ENCODE measurements around the gene PTK7. TPM values are rescaled to one million over a fixed set of nuclear protein-coding genes. Genes with fewer than 3 reads are reported as not detected.

PTK7 gene
- total RNA-seq, 1 donor from 2014 or later = 68.0 TPM

GRCh38 chr6:43196337-43196736 is 120.2 kb downstream of the PTK7 start:
- H3F3A ChIP-seq (ENCODE audit: low read depth) = no peaks in the 10 kb centered on the region
- DNase-seq (ENCODE audit: low spot score) = no peak
- no peaks in the 10 kb centered on the region for H3K27me3 ChIP-seq
- Mint-ChIP-seq H3K27ac (no peak overlapping the region), H3K36me3 (peaks cover 18% of the 10 kb centered on the region), H3K4me1 (no peaks in the 10 kb centered on the region), H3K27me3 (ENCODE audit: insufficient read depth, low read depth) (peaks cover 6% of the 10 kb centered on the region), H3K4me3 (no peak overlapping the region), H3K9me3 (no peaks in the 10 kb centered on the region)
- no peaks in the 10 kb centered on the region for H3K9me3 ChIP-seq (ENCODE audit: low read depth)
- H3K4me2 ChIP-seq = no peak overlapping the region
- no peak for TF ChIP-seq EZH2phosphoT487 (IDR thresholded peaks at IDR 0.05)
- TF ChIP-seq, protein P1, sequence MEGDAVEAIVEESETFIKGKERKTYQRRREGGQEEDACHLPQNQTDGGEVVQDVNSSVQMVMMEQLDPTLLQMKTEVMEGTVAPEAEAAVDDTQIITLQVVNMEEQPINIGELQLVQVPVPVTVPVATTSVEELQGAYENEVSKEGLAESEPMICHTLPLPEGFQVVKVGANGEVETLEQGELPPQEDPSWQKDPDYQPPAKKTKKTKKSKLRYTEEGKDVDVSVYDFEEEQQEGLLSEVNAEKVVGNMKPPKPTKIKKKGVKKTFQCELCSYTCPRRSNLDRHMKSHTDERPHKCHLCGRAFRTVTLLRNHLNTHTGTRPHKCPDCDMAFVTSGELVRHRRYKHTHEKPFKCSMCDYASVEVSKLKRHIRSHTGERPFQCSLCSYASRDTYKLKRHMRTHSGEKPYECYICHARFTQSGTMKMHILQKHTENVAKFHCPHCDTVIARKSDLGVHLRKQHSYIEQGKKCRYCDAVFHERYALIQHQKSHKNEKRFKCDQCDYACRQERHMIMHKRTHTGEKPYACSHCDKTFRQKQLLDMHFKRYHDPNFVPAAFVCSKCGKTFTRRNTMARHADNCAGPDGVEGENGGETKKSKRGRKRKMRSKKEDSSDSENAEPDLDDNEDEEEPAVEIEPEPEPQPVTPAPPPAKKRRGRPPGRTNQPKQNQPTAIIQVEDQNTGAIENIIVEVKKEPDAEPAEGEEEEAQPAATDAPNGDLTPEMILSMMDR (IDR thresholded peaks at IDR 0.05) = no peak
- TF ChIP-seq EZH2 (IDR thresholded peaks at IDR 0.05) = no peak
- H3K4me3 ChIP-seq = no peak overlapping the region
- no peak overlapping the region for H2AFZ ChIP-seq (replicated peaks)
- no peaks in the 10 kb centered on the region for H4K20me1 ChIP-seq (ENCODE audit: low read depth)
- no peaks in the 10 kb centered on the region for H3K36me3 ChIP-seq
- no peak overlapping the region for H3K27ac ChIP-seq
- no peaks in the 10 kb centered on the region for H3K4me1 ChIP-seq
- H3K79me2 ChIP-seq (ENCODE audit: low read depth) = no peaks in the 10 kb centered on the region
- H3K9ac ChIP-seq = no peak overlapping the region

- Histone ChIP-seq H2AFZ (replicated peaks) (no peak overlapping the region), H3K9ac (no peak overlapping the region), H4K20me1 (ENCODE audit: low read depth) (no peaks in the 10 kb centered on the region), H3F3A (ENCODE audit: low read depth) (no peaks in the 10 kb centered on the region), H3K27ac (no peak overlapping the region), H3K27me3 (no peaks in the 10 kb centered on the region), H3K79me2 (ENCODE audit: low read depth) (no peaks in the 10 kb centered on the region), H3K36me3 (no peaks in the 10 kb centered on the region), H3K9me3 (ENCODE audit: low read depth) (no peaks in the 10 kb centered on the region), H3K4me1 (no peaks in the 10 kb centered on the region), H3K4me2 (no peak overlapping the region), H3K4me3 (no peak overlapping the region)
- H3K27me3 Mint-ChIP-seq (ENCODE audit: insufficient read depth, low read depth) = peaks cover 10% of the 10 kb centered on the region
- H3K36me3 Mint-ChIP-seq = peaks cover 15% of the 10 kb centered on the region
- TF ChIP-seq EZH2phosphoT487 (IDR thresholded peaks at IDR 0.05) (no peak), EZH2 (IDR thresholded peaks at IDR 0.05) (no peak)
- TF ChIP-seq, protein P1 (IDR thresholded peaks at IDR 0.05) = no peak
- no peaks in the 10 kb centered on the region for H3K4me1 Mint-ChIP-seq
- no peak for DNase-seq (ENCODE audit: low spot score)
- H3K9me3 Mint-ChIP-seq = no peaks in the 10 kb centered on the region
- peak overlapping the region; percentile 6 for H3K27ac Mint-ChIP-seq
- no peak overlapping the region for H3K4me3 Mint-ChIP-seq
These were observed 123.8 kb downstream of the PTK7 start for GRCh38 chr6:43199912-43200311.

GRCh38 chr6:43200541-43200940 is 124.4 kb downstream of the PTK7 start:
- H3K27me3 Mint-ChIP-seq (ENCODE audit: insufficient read depth, low read depth) = peaks cover 7% of the 10 kb centered on the region
- no peak for DNase-seq (ENCODE audit: low spot score)
- Histone ChIP-seq H3K9me3 (ENCODE audit: low read depth) (no peaks in the 10 kb centered on the region), H3K4me1 (no peaks in the 10 kb centered on the region), H3K79me2 (ENCODE audit: low read depth) (no peaks in the 10 kb centered on the region), H4K20me1 (ENCODE audit: low read depth) (no peaks in the 10 kb centered on the region), H3K4me2 (no peak overlapping the region), H3K9ac (no peak overlapping the region), H3K4me3 (no peak overlapping the region), H3K36me3 (no peaks in the 10 kb centered on the region), H2AFZ (replicated peaks) (no peak overlapping the region), H3K27me3 (no peaks in the 10 kb centered on the region), H3K27ac (no peak overlapping the region), H3F3A (ENCODE audit: low read depth) (no peaks in the 10 kb centered on the region)
- no peak overlapping the region for H3K4me3 Mint-ChIP-seq
- H3K4me1 Mint-ChIP-seq = no peaks in the 10 kb centered on the region
- no peak for TF ChIP-seq EZH2 (IDR thresholded peaks at IDR 0.05)
- no peak for TF ChIP-seq EZH2phosphoT487 (IDR thresholded peaks at IDR 0.05)
- TF ChIP-seq, protein P1 (IDR thresholded peaks at IDR 0.05) = no peak
- H3K36me3 Mint-ChIP-seq = peaks cover 15% of the 10 kb centered on the region
- no peaks in the 10 kb centered on the region for H3K9me3 Mint-ChIP-seq
- H3K27ac Mint-ChIP-seq = no peak overlapping the region

Measured in neural progenitor cell (in vitro differentiated cells).